ENCODE results near the gene RNF115. TPM values are rescaled to one million over a fixed set of nuclear protein-coding genes. Genes with fewer than 3 reads are reported as not detected.

RNF115 gene
- total and polyA plus RNA-seq, 2 of the 13 experiments (the other 11 are each of a cell fraction or from before 2014, with no cell fraction given), result 6.0 to 10.1 TPM

GRCh38 chr1:145823565-145824498 lies at the start of gene RNF115, which contains the start of gene POLR3C (continued):
- TF ChIP-seq CAMTA2 (CRISPR knock-in tag; IDR thresholded peaks at IDR 0.05; ENCODE audit: borderline replicate concordance), result peak; percentile 67; the same call in 1 of the 2 replicates
- peak; percentile 95 for TF ChIP-seq ARID4A (CRISPR knock-in tag; IDR thresholded peaks at IDR 0.05; ENCODE audit: borderline replicate concordance)
- TF ChIP-seq HBP1 (CRISPR knock-in tag; IDR thresholded peaks at IDR 0.05; ENCODE audit: low read depth), result 0 out of 2 replicates have a peak, but pooled peaks have one; percentile 76
- peak; percentile 31; the same call in 1 of the 2 replicates for TF ChIP-seq PHF21A (CRISPR knock-in tag; IDR thresholded peaks at IDR 0.05)
- TF ChIP-seq ZNF616 (CRISPR knock-in tag; IDR thresholded peaks at IDR 0.05; ENCODE audit: low read depth), result 0 out of 2 replicates have a peak, but pooled peaks have one; percentile 45
- TF ChIP-seq ZC3H13 (CRISPR knock-in tag; IDR thresholded peaks at IDR 0.05), result peak; percentile 53; the same call in 1 of the 2 replicates
- TF ChIP-seq HDAC1 (CRISPR knock-in tag; IDR thresholded peaks at IDR 0.05), result peak; percentile 89
- TF ChIP-seq PLSCR1 (CRISPR knock-in tag; IDR thresholded peaks at IDR 0.05; ENCODE audit: borderline replicate concordance), result no peak
- 0 out of 2 replicates have a peak, but pooled peaks have one; percentile 56 for TF ChIP-seq SATB2 (CRISPR knock-in tag; IDR thresholded peaks at IDR 0.05)
- peak; percentile 82 for TF ChIP-seq RBM39 (IDR thresholded peaks at IDR 0.05; ENCODE audit: low read depth, low read length, poor library complexity, severe bottlenecking)
- TF ChIP-seq ISX (CRISPR knock-in tag; conservative IDR thresholded peaks at IDR 0.05), result 0 out of 2 replicates have a peak, but pooled peaks have one; percentile 30
- TF ChIP-seq SRSF9 (IDR thresholded peaks at IDR 0.05; ENCODE audit: borderline replicate concordance, insufficient read depth, low read depth, low read length, poor library complexity, severe bottlenecking), result no peak
- peak; percentile 93 for TF ChIP-seq ZNF501 (CRISPR knock-in tag; IDR thresholded peaks at IDR 0.05)
- peak; percentile 64; the same call in 1 of the 2 replicates for TF ChIP-seq KLF6 (CRISPR knock-in tag; IDR thresholded peaks at IDR 0.05)
- TF ChIP-seq SRF (IDR thresholded peaks at IDR 0.05; ENCODE audit: low read depth, low read length), result no peak
- TF ChIP-seq ZNF256 (CRISPR knock-in tag; conservative IDR thresholded peaks at IDR 0.05), result 0 out of 2 replicates have a peak, but pooled peaks have one; percentile 35
- 0 out of 2 replicates have a peak, but pooled peaks have one; percentile 46 for TF ChIP-seq AHR (CRISPR knock-in tag; IDR thresholded peaks at IDR 0.05)
- TF ChIP-seq ZNF280D (CRISPR knock-in tag; IDR thresholded peaks at IDR 0.05), result no peak

Data from HepG2 (cell line).